SK-N-SH treated with all-trans-retinoic acid at 6 μM for 48 hours (cell line): Measurements from ENCODE around the gene ITIH6.

ENCODE experiments used
- ATAC-seq: fragments of 200-7000 bp; cut with Tn5 transposase; 3 replicates; pipeline ENCODE4 v1.9.1; 2020; ENCODE audit warnings: mild to moderate bottlenecking, moderate library complexity
- ARNTL ChIP-seq: fragments of 450-650 bp; formaldehyde crosslinking; IDR thresholded peaks from 2 replicates; pipeline ENCODE4 v1.5.0; 2020; ENCODE audit warnings: low read depth, mild to moderate bottlenecking, moderate library complexity, borderline replicate concordance
- ESRRG ChIP-seq: fragments of 250-450 bp; sonication (Bioruptor Pico); IDR thresholded peaks from 2 replicates; pipeline ENCODE4 v1.6.1; 2021; ENCODE audit warnings: mild to moderate bottlenecking
- PATZ1 ChIP-seq: fragments of 250-450 bp; sonication (Bioruptor Pico); IDR thresholded peaks from 2 replicates; pipeline ENCODE4 v1.8.0; 2020; ENCODE audit warnings: mild to moderate bottlenecking, moderate library complexity, borderline replicate concordance
- POU6F1 ChIP-seq: fragments of 250-450 bp; sonication (Bioruptor Pico); IDR thresholded peaks from 2 replicates; pipeline ENCODE4 v1.8.0; 2021; ENCODE audit warnings: low read depth, mild to moderate bottlenecking, moderate library complexity, borderline replicate concordance
- PPARA ChIP-seq: fragments of 250-450 bp; sonication (Bioruptor Pico); IDR thresholded peaks from 2 replicates; pipeline ENCODE4 v1.5.0; 2020; ENCODE audit warnings: mild to moderate bottlenecking, borderline replicate concordance
- RARB ChIP-seq: fragments of 250-450 bp; sonication (Bioruptor Pico); IDR thresholded peaks from 2 replicates; pipeline ENCODE4 v1.8.0; 2021; ENCODE audit warnings: mild to moderate bottlenecking, moderate library complexity
- TCF4 ChIP-seq: fragments of 250-450 bp; sonication (Bioruptor Pico); IDR thresholded peaks from 2 replicates; pipeline ENCODE4 v1.8.0; 2021; ENCODE audit warnings: mild to moderate bottlenecking, moderate library complexity, borderline replicate concordance
- TSHZ2 ChIP-seq: fragments of 250-450 bp; sonication (Bioruptor Pico); IDR thresholded peaks from 2 replicates; pipeline ENCODE4 v1.5.0; 2020; ENCODE audit warnings: mild to moderate bottlenecking, moderate library complexity
- ZNF565 ChIP-seq: fragments of 450-650 bp; formaldehyde crosslinking; conservative IDR thresholded peaks from 2 replicates; pipeline ENCODE4 v1.5.0; 2020; ENCODE audit warnings: low read depth, mild to moderate bottlenecking, moderate library complexity

Gene ITIH6

GRCh38 chrX:54710920-54711319 is 87.1 kb downstream of the ITIH6 start (continued):
- TF ChIP-seq POU6F1 (CRISPR knock-in tag) = no peak
- TF ChIP-seq PATZ1 (CRISPR knock-in tag) = no peak
- no peak for TF ChIP-seq ARNTL (CRISPR knock-in tag)
- TF ChIP-seq ESRRG (CRISPR knock-in tag) = no peak
- TF ChIP-seq ZNF565 (CRISPR knock-in tag) = no peak
- TF ChIP-seq RARB (CRISPR knock-in tag) = no peak

- no peak for ATAC-seq
- TF ChIP-seq TSHZ2 (no peak), PPARA (CRISPR knock-in tag) (no peak), TCF4 (CRISPR knock-in tag) (no peak)
Observed at GRCh38 chrX:54708404-54708803, 89.7 kb downstream of the ITIH6 start.
